Measurements from ENCODE around the gene CHPF. TPM values are rescaled to one million over a fixed set of nuclear protein-coding genes. Genes with fewer than 3 reads are reported as not detected.

The CHPF gene
- total RNA-seq, 1 experiment from 2014 or later: 228 TPM

DNA sequence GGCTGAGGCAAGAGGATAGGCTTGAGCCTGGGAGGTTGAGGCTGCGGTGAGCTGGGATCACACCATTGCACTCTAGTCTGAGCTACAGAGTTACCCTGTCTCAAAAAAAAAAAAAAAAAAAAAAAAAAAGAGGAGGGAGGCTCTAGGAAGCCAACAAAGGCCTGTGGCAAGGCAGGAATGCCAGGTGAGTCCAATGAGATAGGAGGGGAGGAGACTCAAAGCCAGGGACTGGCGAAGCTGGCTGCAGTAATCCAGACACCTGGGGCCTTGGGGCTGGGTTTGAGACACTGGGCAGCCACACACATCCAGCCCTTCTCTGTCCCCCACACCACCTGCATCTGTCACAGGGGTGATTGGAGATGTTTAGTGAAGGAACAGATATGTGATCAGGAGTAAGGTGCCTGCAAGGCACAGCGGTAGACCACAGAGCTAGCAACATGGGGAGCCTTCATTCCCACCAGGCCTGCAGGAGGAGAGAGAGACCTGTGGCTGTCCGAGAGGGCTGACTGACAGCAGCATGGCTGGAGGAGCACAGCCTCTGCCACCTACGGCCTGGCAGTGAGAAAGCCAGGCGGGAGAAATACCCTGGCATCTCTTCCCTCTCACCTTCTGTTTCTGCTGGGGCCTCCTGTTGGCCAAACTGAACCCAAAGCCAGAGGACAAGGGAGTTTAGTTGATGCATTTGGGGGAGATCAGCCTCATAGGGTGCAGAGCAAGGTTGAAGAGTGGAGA lies 9.5 kb downstream of the CHPF start:
- Histone ChIP-seq H3K4me2 (ENCODE audit: low read length) (no peak overlapping the region), H3K9ac (ENCODE audit: low read length) (no peak overlapping the region), H3K9me3 (ENCODE audit: control insufficient read depth in 1 of 2, insufficient read depth in 1 of 2, low read depth in 1 of 2, low read length in 2 of 2) (no peaks in the 10 kb centered on the region), H3K27me3 (ENCODE audit: insufficient read depth, low read length) (no peaks in the 10 kb centered on the region), H3K36me3 (ENCODE audit: control insufficient read depth in 1 of 2, insufficient read depth in 2 of 2, low read length in 2 of 2) (peaks cover 0 to 3% of the 10 kb centered on the region in 2 experiments; a peak in 1 of 4 replicates), H3K79me2 (ENCODE audit: insufficient read depth, low read length) (peaks cover 8% of the 10 kb centered on the region; the same call in 1 of the 2 replicates), H3K27ac (ENCODE audit: low read depth, low read length) (no peak overlapping the region), H2AFZ (ENCODE audit: low read depth, low read length, poor library complexity, severe bottlenecking) (no peak overlapping the region), H3K4me1 (ENCODE audit: control insufficient read depth in 1 of 2, insufficient read depth in 2 of 2, low read length in 2 of 2) (peaks cover 28 to 55% of the 10 kb centered on the region in 2 experiments), H3K9me2 (ENCODE audit: insufficient read depth) (no peaks in the 10 kb centered on the region), H3K4me3 (replicated peaks in 1 of 2; ENCODE audit: low read depth in 1 of 2, low read length in 2 of 2) (no peak overlapping the region), H4K20me1 (ENCODE audit: insufficient read depth) (no peaks in the 10 kb centered on the region)
- ChIA-PET RAD21 (ENCODE audit: low non-redundant PET in 1 of 2, low total read pairs in 2 of 2, uncharacterized antibody in 2 of 2, unreplicated experiment in 2 of 2) (no interaction called here), CTCF (interaction anchor here (0.6 to 1.4 kb wide), 2 partner anchors 10 to 58 kb away, joined by 3 read pairs; partner anchors contain the start of genes CHPF and TMEM198), POLR2A (no interaction called here)
- DNase-seq (ENCODE audit: low read depth, low spot score): no peak
- ATAC-seq: no peak
- TF ChIP-seq ELF1 (IDR thresholded peaks at IDR 0.05; ENCODE audit: borderline replicate concordance, low read depth) (no peak), POLR2AphosphoS5 (IDR thresholded peaks at IDR 0.05; ENCODE audit: low read depth, low read length) (no peak), POLR2A (IDR thresholded peaks at IDR 0.05; ENCODE audit: borderline replicate concordance, extremely low read depth, insufficient read depth, insufficient read length) (no peak), SP1 (IDR thresholded peaks at IDR 0.05; ENCODE audit: low read depth) (no peak), ZNF274 (IDR thresholded peaks at IDR 0.05; ENCODE audit: low read depth, low read length) (no peak), CEBPB (IDR thresholded peaks at IDR 0.05; ENCODE audit: low read depth) (no peak), SIN3A (IDR thresholded peaks at IDR 0.05; ENCODE audit: low read depth) (no peak), TCF7L2 (IDR thresholded peaks at IDR 0.05; ENCODE audit: borderline replicate concordance, extremely low read depth, insufficient read depth, insufficient read length) (no peak), SRF (IDR thresholded peaks at IDR 0.05; ENCODE audit: low read depth) (no peak), FOSL1 (IDR thresholded peaks at IDR 0.05; ENCODE audit: low read depth) (no peak), RAD21 (IDR thresholded peaks at IDR 0.05; ENCODE audit: low read depth) (no peak), EZH2phosphoT487 (IDR thresholded peaks at IDR 0.05; ENCODE audit: borderline replicate concordance) (no peak), YY1 (IDR thresholded peaks at IDR 0.05; ENCODE audit: extremely low read depth, insufficient replicate concordance, low read depth, low read length) (no peak)
- TF ChIP-seq, protein P1, sequence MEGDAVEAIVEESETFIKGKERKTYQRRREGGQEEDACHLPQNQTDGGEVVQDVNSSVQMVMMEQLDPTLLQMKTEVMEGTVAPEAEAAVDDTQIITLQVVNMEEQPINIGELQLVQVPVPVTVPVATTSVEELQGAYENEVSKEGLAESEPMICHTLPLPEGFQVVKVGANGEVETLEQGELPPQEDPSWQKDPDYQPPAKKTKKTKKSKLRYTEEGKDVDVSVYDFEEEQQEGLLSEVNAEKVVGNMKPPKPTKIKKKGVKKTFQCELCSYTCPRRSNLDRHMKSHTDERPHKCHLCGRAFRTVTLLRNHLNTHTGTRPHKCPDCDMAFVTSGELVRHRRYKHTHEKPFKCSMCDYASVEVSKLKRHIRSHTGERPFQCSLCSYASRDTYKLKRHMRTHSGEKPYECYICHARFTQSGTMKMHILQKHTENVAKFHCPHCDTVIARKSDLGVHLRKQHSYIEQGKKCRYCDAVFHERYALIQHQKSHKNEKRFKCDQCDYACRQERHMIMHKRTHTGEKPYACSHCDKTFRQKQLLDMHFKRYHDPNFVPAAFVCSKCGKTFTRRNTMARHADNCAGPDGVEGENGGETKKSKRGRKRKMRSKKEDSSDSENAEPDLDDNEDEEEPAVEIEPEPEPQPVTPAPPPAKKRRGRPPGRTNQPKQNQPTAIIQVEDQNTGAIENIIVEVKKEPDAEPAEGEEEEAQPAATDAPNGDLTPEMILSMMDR (IDR thresholded peaks at IDR 0.05 in 2 of 3, conservative IDR thresholded peaks at IDR 0.05 in 1 of 3; ENCODE audit: borderline replicate concordance in 1 of 3, insufficient read depth in 1 of 3, low read depth in 2 of 3, low read length in 2 of 3): no peak
- TF ChIP-seq, protein P2, sequence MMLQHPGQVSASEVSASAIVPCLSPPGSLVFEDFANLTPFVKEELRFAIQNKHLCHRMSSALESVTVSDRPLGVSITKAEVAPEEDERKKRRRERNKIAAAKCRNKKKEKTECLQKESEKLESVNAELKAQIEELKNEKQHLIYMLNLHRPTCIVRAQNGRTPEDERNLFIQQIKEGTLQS (IDR thresholded peaks at IDR 0.05): no peak
- TF ChIP-seq, protein P3, sequence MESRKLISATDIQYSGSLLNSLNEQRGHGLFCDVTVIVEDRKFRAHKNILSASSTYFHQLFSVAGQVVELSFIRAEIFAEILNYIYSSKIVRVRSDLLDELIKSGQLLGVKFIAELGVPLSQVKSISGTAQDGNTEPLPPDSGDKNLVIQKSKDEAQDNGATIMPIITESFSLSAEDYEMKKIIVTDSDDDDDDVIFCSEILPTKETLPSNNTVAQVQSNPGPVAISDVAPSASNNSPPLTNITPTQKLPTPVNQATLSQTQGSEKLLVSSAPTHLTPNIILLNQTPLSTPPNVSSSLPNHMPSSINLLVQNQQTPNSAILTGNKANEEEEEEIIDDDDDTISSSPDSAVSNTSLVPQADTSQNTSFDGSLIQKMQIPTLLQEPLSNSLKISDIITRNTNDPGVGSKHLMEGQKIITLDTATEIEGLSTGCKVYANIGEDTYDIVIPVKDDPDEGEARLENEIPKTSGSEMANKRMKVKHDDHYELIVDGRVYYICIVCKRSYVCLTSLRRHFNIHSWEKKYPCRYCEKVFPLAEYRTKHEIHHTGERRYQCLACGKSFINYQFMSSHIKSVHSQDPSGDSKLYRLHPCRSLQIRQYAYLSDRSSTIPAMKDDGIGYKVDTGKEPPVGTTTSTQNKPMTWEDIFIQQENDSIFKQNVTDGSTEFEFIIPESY (IDR thresholded peaks at IDR 0.05; ENCODE audit: extremely low read depth, insufficient replicate concordance, low read length): no peak
- TF ChIP-seq, protein P4, sequence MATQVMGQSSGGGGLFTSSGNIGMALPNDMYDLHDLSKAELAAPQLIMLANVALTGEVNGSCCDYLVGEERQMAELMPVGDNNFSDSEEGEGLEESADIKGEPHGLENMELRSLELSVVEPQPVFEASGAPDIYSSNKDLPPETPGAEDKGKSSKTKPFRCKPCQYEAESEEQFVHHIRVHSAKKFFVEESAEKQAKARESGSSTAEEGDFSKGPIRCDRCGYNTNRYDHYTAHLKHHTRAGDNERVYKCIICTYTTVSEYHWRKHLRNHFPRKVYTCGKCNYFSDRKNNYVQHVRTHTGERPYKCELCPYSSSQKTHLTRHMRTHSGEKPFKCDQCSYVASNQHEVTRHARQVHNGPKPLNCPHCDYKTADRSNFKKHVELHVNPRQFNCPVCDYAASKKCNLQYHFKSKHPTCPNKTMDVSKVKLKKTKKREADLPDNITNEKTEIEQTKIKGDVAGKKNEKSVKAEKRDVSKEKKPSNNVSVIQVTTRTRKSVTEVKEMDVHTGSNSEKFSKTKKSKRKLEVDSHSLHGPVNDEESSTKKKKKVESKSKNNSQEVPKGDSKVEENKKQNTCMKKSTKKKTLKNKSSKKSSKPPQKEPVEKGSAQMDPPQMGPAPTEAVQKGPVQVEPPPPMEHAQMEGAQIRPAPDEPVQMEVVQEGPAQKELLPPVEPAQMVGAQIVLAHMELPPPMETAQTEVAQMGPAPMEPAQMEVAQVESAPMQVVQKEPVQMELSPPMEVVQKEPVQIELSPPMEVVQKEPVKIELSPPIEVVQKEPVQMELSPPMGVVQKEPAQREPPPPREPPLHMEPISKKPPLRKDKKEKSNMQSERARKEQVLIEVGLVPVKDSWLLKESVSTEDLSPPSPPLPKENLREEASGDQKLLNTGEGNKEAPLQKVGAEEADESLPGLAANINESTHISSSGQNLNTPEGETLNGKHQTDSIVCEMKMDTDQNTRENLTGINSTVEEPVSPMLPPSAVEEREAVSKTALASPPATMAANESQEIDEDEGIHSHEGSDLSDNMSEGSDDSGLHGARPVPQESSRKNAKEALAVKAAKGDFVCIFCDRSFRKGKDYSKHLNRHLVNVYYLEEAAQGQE (IDR thresholded peaks at IDR 0.05; ENCODE audit: low read depth): no peak
- intact Hi-C loops (cut with micrococcal nuclease): loop anchor here (10.0 kb wide), 1 partner anchor 359 kb away; the partner anchor contains the start of genes CNPPD1, RETREG2 and SLC23A3
- BruUV-seq (replicated peaks): no TSS peak

All from HCT116 (cell line).